GM21515 (cell line): Measurements from ENCODE around the gene CSMD2.

ENCODE experiments used
- ATAC-seq: cut with Tn5 transposase; IDR thresholded peaks from one replicate; pipeline ENCODE4 v1.9.1; 2021; ENCODE audit not compliant: unreplicated experiment

Gene CSMD2

GRCh38 chr1:33768106-33768505 is 396.9 kb downstream of the CSMD2 start:
- ATAC-seq, result no peak

- ATAC-seq, result no peak
Observed at GRCh38 chr1:33764149-33764548, 400.9 kb downstream of the CSMD2 start.

GRCh38 chr1:33763406-33763805 is 401.6 kb downstream of the CSMD2 start:
- ATAC-seq, result no peak

- no peak for ATAC-seq
Observed at GRCh38 chr1:33762962-33763361, 402.1 kb downstream of the CSMD2 start.

GRCh38 chr1:33762109-33762830 is 402.8 kb downstream of the CSMD2 start:
- no peak for ATAC-seq

GRCh38 chr1:33758698-33759097 is 406.3 kb downstream of the CSMD2 start:
- no peak for ATAC-seq

- no peak for ATAC-seq
Observed at GRCh38 chr1:33753087-33753856, 411.8 kb downstream of the CSMD2 start.

- no peak for ATAC-seq
Observed at GRCh38 chr1:33745942-33746341, 419.1 kb downstream of the CSMD2 start.

GRCh38 chr1:33743221-33743998 is 421.6 kb downstream of the CSMD2 start:
- no peak for ATAC-seq

- ATAC-seq, result no peak
Observed at GRCh38 chr1:33742663-33743062, 422.4 kb downstream of the CSMD2 start.

GRCh38 chr1:33741749-33742148 is 423.3 kb downstream of the CSMD2 start:
- no peak for ATAC-seq

- ATAC-seq, result no peak
Observed at GRCh38 chr1:33740040-33740744, 424.8 kb downstream of the CSMD2 start.

- no peak for ATAC-seq
Observed at GRCh38 chr1:33738976-33739375, 426.1 kb downstream of the CSMD2 start.

GRCh38 chr1:33738536-33738935 is 426.5 kb downstream of the CSMD2 start:
- ATAC-seq, result no peak

- no peak for ATAC-seq
Observed at GRCh38 chr1:33736496-33736895, 428.5 kb downstream of the CSMD2 start.

GRCh38 chr1:33735624-33736023 is 429.4 kb downstream of the CSMD2 start:
- no peak for ATAC-seq

GRCh38 chr1:33727310-33727709 is 437.7 kb downstream of the CSMD2 start:
- no peak for ATAC-seq

- ATAC-seq, result no peak
Observed at GRCh38 chr1:33726274-33726804, 438.7 kb downstream of the CSMD2 start.

- ATAC-seq, result no peak
Observed at GRCh38 chr1:33725556-33726160, 439.4 kb downstream of the CSMD2 start.

- no peak for ATAC-seq
Observed at GRCh38 chr1:33725037-33725436, 440.0 kb downstream of the CSMD2 start.
